ENCODE data around the gene PARP11.

PARP11 gene

DNA sequence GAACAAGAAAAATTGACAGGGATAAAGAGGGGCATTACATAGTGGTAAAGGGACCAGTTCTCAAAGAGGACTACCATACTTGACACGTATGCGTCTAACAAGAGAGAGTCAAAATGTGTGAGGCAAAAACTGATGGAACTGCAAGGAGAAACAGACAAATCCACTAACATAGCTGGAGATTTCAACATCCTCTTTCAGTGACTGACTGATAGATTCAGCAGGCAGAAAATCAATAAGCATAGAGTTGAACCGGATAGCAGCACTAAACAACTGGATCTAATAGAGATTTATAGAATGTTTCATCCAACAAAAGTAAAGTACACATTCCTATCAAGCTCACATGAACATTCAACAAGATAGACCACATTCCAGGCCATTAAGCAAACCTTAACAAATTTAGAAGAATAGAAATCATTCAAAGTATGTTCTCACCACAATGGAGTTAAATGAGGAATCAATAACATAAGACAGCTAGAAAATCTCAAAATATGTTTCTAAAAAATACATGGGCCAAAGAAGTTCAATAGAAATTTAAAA lies 104.2 kb downstream of the PARP11 start:
- no peak for DNase-seq

DNA sequence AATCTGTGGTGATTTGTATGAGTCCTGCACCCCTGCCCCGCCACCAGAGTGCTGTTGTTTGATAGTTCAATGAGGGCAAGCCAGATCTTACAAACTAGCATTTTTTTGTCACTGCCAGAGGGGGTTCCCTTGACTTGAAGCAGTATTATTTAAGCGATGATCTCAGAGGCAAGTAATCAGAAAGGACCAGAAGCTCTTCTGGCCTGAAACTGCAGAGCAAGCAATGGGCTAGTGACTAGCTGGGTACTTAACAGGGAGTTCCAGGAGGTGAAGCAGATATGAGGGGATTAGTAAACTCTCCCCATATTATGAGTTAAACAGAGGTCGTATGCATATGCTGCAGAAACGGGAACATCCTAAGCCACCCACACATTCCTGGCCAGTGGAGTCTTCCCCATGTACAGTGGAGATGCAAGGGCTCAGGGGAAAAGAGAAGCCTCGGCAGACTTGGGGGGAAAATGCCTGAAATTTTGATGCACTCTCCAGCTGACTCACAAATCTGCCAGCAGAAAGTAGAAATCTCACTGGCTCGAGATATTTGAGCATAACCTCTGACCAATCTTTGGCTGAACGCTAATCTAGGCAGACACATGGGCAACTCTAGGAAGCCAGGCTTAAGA lies 112.0 kb downstream of the PARP11 start:
- no peak for DNase-seq

DNA sequence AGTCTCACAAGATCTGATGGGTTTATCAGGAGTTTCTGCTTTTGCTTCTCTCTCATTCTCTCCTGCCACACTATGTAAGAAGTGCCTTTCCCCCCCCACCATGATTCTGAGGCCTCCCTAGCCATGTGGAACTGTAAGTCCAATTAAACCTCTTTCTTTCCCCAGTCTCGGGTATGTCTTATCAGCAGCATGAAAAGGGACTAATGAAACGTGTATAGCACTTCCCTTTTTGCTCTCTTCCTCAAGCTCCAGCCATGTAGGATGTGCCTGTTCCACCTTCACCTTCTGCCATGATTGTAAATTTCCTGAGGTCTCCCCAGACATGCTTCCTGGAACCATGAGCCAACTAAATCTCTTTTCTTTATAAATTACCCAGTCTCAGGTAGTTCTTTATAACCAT lies 113.3 kb downstream of the PARP11 start:
- no peak for DNase-seq

Data from AML-193 (cell line).